Neural progenitor cell (in vitro differentiated cells): ENCODE measurements around the gene ALDH18A1. TPM values are rescaled to one million over a fixed set of nuclear protein-coding genes. Genes with fewer than 3 reads are reported as not detected.

ENCODE experiments used
- DNase-seq: peaks from one replicate; pipeline ENCODE4 v3.0.0-alpha.2; 2016; ENCODE audit warnings: low spot score
- H2AFZ ChIP-seq: fragments of 200-600 bp; sonication (generic); replicated peaks from 2 replicates; pipeline ENCODE4 v1.6.1; 2016; ENCODE audit warnings: antibody characterized with exemption
- H3F3A ChIP-seq: fragments of 200-600 bp; sonication (generic); 2 replicates; pipeline ENCODE4 v1.6.1; 2016; ENCODE audit warnings: antibody characterized with exemption, low read depth
- H3K27ac ChIP-seq: fragments of 200-600 bp; sonication (generic); 2 replicates; pipeline ENCODE4 v1.5.1; 2016; ENCODE audit warnings: mild to moderate bottlenecking
- H3K27me3 ChIP-seq: fragments of 200-600 bp; sonication (generic); 2 replicates; pipeline ENCODE4 v1.6.1; 2016; ENCODE audit warnings: mild to moderate bottlenecking, moderate library complexity
- H3K36me3 ChIP-seq: fragments of 200-600 bp; sonication (generic); 2 replicates; pipeline ENCODE4 v1.5.1; 2016
- H3K4me1 ChIP-seq: fragments of 200-600 bp; sonication (generic); 2 replicates; pipeline ENCODE4 v1.6.1; 2016; ENCODE audit warnings: mixed run types
- H3K4me2 ChIP-seq: fragments of 200-600 bp; sonication (generic); 2 replicates; pipeline ENCODE4 v1.6.1; 2016
- H3K4me3 ChIP-seq: fragments of 200-600 bp; sonication (generic); 2 replicates; pipeline ENCODE4 v1.5.1; 2016
- H3K79me2 ChIP-seq: fragments of 200-600 bp; sonication (generic); 2 replicates; pipeline ENCODE4 v1.6.1; 2016; ENCODE audit warnings: low read depth
- H3K9ac ChIP-seq: fragments of 200-600 bp; sonication (generic); 2 replicates; pipeline ENCODE4 v1.6.1; 2016
- H3K9me3 ChIP-seq: fragments of 200-600 bp; sonication (generic); 2 replicates; pipeline ENCODE4 v1.5.1; 2016; ENCODE audit warnings: low read depth
- H4K20me1 ChIP-seq: fragments of 200-600 bp; sonication (generic); 2 replicates; pipeline ENCODE4 v1.6.1; 2016; ENCODE audit warnings: low read depth
- H3K27ac Mint-ChIP-seq: 3 replicates; pipeline ENCODE4 v1.8.0; 2021; ENCODE audit warnings: mixed read lengths
- H3K27me3 Mint-ChIP-seq: 2 replicates; pipeline ENCODE4 v1.8.0; 2022; ENCODE audit warnings: low read depth, mild to moderate bottlenecking, inconsistent platforms, moderate library complexity, mixed read lengths; ENCODE audit not compliant: insufficient read depth
- H3K36me3 Mint-ChIP-seq: 3 replicates; pipeline ENCODE4 v1.8.0; 2021; ENCODE audit warnings: mixed read lengths
- H3K4me1 Mint-ChIP-seq: 3 replicates; pipeline ENCODE4 v1.8.0; 2021; ENCODE audit warnings: mixed read lengths
- H3K4me3 Mint-ChIP-seq: 3 replicates; pipeline ENCODE4 v1.8.0; 2021; ENCODE audit warnings: mild to moderate bottlenecking, moderate library complexity, mixed read lengths
- H3K9me3 Mint-ChIP-seq: 3 replicates; pipeline ENCODE4 v1.8.0; 2020; ENCODE audit warnings: mixed read lengths
- EZH2 ChIP-seq: fragments of 200-600 bp; sonication (generic); IDR thresholded peaks from 2 replicates; pipeline ENCODE4 v1.6.1; 2017; ENCODE audit warnings: antibody characterized with exemption, mild to moderate bottlenecking, moderate library complexity
- EZH2phosphoT487 ChIP-seq: fragments of 200-600 bp; sonication (generic); IDR thresholded peaks from 2 replicates; pipeline ENCODE4 v1.6.1; 2017; ENCODE audit warnings: antibody characterized with exemption
- total RNA-seq: library from RNA; depleted of rRNA; stranded (reverse); fragments of >200 nt; gene quantifications from 2 replicates; pipeline ENCODE4 v1.2.3, GENCODE V29; 2015; ENCODE audit warnings: low replicate concordance
- TF ChIP-seq, protein P1 (sequence below): fragments of 200-600 bp; sonication (generic); IDR thresholded peaks from 2 replicates; pipeline ENCODE4 v1.5.1; 2017; ENCODE audit warnings: antibody characterized with exemption, mild to moderate bottlenecking

The ALDH18A1 gene
- total RNA-seq, 1 donor from 2014 or later: 93.7 TPM

DNA sequence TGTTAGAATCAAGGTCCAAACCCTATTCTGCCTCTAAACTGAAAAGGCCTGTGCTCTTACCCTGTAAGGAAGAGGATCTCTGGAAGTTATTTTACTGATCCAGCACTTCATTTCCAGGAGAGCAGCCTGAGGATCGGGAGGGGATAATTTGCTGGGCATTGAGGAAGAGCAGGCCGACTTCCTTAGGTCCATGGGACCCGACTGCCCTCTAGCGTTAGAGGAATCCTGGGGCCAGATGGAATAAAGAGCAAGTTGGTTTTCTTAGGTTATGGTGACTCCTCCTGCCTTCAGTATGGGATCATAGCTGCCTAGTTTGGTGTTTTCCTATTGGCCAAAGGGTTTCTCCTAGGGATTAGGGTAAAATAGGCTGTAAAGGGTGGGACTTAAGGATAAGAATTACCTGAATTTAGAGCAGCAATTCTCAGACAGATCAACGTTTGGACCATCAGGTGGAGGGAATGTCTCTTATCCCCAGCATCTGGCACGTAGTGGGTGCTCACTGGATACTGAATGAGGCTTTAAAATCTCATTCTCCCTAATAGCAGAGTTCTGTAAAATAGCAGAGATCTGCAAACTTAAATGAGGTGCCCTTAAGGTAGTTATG, 55.3 kb downstream of the ALDH18A1 start:
- Histone ChIP-seq H3F3A (peaks cover 19% of the 10 kb centered on the region), H3K79me2 (no peaks in the 10 kb centered on the region), H3K9ac (no peak overlapping the region), H3K27me3 (no peaks in the 10 kb centered on the region), H3K4me3 (no peak overlapping the region), H3K36me3 (no peaks in the 10 kb centered on the region), H3K27ac (no peak overlapping the region), H3K4me1 (peaks cover 18% of the 10 kb centered on the region), H3K9me3 (no peaks in the 10 kb centered on the region), H4K20me1 (peaks cover 6% of the 10 kb centered on the region), H2AFZ (peak overlapping the region; percentile 60), H3K4me2 (no peak overlapping the region)
- no peak for TF ChIP-seq EZH2
- TF ChIP-seq, protein P1, sequence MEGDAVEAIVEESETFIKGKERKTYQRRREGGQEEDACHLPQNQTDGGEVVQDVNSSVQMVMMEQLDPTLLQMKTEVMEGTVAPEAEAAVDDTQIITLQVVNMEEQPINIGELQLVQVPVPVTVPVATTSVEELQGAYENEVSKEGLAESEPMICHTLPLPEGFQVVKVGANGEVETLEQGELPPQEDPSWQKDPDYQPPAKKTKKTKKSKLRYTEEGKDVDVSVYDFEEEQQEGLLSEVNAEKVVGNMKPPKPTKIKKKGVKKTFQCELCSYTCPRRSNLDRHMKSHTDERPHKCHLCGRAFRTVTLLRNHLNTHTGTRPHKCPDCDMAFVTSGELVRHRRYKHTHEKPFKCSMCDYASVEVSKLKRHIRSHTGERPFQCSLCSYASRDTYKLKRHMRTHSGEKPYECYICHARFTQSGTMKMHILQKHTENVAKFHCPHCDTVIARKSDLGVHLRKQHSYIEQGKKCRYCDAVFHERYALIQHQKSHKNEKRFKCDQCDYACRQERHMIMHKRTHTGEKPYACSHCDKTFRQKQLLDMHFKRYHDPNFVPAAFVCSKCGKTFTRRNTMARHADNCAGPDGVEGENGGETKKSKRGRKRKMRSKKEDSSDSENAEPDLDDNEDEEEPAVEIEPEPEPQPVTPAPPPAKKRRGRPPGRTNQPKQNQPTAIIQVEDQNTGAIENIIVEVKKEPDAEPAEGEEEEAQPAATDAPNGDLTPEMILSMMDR: peak; percentile 98
- TF ChIP-seq EZH2phosphoT487: no peak
- no peak overlapping the region for H3K4me3 Mint-ChIP-seq
- H3K27me3 Mint-ChIP-seq: peaks cover 7% of the 10 kb centered on the region
- H3K9me3 Mint-ChIP-seq: peaks cover 2% of the 10 kb centered on the region
- DNase-seq: peak; percentile 92
- peaks cover 2% of the 10 kb centered on the region for H3K36me3 Mint-ChIP-seq
- H3K4me1 Mint-ChIP-seq: peaks cover 15% of the 10 kb centered on the region
- no peak overlapping the region for H3K27ac Mint-ChIP-seq

DNA sequence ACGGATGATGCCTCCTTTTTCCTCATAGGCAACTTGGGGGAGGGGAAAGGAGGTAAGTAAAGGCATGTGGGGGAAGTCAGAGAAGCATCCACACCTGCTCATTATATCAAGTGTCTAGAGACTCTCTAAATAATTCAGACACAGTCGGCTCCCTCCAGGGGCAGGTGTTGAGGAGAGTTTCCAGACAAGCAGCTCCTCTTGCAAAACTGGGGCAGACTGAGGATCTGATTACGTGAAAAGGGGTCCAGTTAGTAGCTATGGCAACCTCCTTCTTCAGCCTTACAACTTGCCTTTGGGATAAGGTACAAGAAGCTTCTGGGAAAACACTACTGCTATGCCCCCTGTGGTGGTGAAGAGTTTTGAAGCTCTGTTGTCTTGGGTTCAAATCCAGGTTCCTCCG, 56.4 kb downstream of the ALDH18A1 start:
- Histone ChIP-seq H3K4me3 (no peak overlapping the region), H3K27ac (no peak overlapping the region), H3K9ac (no peak overlapping the region), H3K4me2 (no peak overlapping the region), H3F3A (peaks cover 11% of the 10 kb centered on the region), H3K36me3 (no peaks in the 10 kb centered on the region), H3K79me2 (no peaks in the 10 kb centered on the region), H3K9me3 (no peaks in the 10 kb centered on the region), H3K4me1 (peaks cover 15% of the 10 kb centered on the region), H3K27me3 (no peaks in the 10 kb centered on the region), H4K20me1 (peaks cover 5% of the 10 kb centered on the region), H2AFZ (no peak overlapping the region)
- peaks cover 5% of the 10 kb centered on the region for H3K9me3 Mint-ChIP-seq
- no peaks in the 10 kb centered on the region for H3K36me3 Mint-ChIP-seq
- H3K27me3 Mint-ChIP-seq: peaks cover 7% of the 10 kb centered on the region
- no peak for DNase-seq
- TF ChIP-seq EZH2phosphoT487 (no peak), EZH2 (no peak)
- TF ChIP-seq, protein P1: no peak
- peaks cover 13% of the 10 kb centered on the region for H3K4me1 Mint-ChIP-seq
- H3K27ac Mint-ChIP-seq: no peak overlapping the region
- no peak overlapping the region for H3K4me3 Mint-ChIP-seq

DNA sequence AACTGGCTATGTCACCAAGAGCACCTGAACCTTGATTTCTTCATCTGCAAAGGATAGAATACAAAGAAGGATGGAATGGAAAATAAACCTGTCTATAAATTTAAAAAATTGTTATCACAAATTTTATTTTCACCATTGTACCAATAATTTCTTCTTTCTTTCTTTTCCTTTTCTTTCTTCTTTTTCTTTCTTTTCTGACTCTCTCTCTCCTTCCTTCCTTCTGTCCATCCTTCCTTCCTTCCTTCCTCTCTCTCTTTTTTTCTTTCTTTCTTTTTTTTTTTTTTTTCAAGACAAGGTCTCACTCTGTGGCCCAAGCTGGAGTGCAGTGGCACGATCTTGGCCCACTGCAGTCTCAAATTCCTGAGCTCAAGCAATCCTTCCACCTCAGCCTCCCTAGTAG, 58.7 kb downstream of the ALDH18A1 start:
- Histone ChIP-seq H3K27ac (no peak overlapping the region), H3K9ac (no peak overlapping the region), H3K4me2 (no peak overlapping the region), H3K9me3 (no peaks in the 10 kb centered on the region), H3F3A (no peaks in the 10 kb centered on the region), H3K79me2 (no peaks in the 10 kb centered on the region), H3K27me3 (no peaks in the 10 kb centered on the region), H3K4me3 (no peak overlapping the region), H3K36me3 (no peaks in the 10 kb centered on the region), H4K20me1 (no peaks in the 10 kb centered on the region), H2AFZ (no peak overlapping the region), H3K4me1 (no peaks in the 10 kb centered on the region)
- Mint-ChIP-seq H3K27ac (no peak overlapping the region), H3K36me3 (no peaks in the 10 kb centered on the region), H3K9me3 (peaks cover 7% of the 10 kb centered on the region), H3K4me3 (no peak overlapping the region), H3K4me1 (peaks cover 5% of the 10 kb centered on the region), H3K27me3 (peaks cover 7% of the 10 kb centered on the region)
- no peak for DNase-seq
- TF ChIP-seq EZH2phosphoT487 (no peak), EZH2 (no peak)
- TF ChIP-seq, protein P1: no peak
